ENCODE data around the gene CNTD1.
"Not testable (repeated sequence)": the region's sequence is repeated elsewhere in the genome, so short reads cannot be mapped to it uniquely, and the experiment has no call there.

CNTD1 gene, protein sequence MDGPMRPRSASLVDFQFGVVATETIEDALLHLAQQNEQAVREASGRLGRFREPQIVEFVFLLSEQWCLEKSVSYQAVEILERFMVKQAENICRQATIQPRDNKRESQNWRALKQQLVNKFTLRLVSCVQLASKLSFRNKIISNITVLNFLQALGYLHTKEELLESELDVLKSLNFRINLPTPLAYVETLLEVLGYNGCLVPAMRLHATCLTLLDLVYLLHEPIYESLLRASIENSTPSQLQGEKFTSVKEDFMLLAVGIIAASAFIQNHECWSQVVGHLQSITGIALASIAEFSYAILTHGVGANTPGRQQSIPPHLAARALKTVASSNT

DNA sequence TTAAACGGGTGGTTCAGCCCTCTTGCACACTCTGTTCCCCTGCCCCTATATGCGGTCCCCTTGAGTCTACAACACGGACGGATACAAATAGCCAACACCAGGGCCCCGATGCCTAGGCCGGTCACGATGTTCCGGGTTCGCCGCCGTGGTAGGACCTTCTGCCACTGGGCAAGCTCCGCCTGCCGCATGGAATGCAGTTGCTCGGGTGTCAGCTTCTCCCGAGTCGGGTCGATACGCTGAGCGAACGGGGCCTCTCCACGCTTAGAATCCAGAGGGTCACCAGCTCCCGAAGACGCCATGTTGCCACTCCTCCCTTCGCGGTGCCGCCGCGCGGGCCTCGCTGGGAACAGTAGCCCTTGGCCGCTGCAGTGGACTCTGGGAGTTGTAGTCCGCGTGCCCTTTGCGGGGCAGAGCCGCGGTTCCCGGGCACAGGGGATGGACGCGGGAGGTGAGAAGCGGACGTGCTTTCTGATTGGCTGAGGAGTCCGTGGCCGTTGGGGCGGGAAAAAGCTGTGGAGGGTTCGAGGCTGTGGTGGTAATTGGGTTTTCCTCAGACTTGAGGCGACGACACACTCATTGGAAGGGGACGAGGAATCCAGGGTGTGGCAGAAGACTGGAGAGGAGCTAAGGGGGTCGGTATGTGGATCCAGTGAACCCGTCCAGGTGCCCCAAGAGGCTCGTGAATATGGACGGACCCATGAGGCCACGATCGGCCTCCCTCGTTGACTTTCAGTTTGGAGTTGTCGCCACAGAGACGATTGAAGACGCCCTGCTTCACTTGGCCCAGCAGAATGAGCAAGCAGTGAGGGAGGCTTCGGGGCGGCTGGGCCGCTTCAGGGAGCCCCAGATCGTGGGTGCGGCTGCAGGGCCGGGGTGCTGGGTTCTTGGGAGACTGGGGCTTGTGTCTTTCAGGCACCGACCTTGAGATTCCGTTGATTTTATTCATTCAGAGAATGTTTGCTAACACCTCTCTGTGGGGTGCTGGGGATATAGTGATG, at the start of gene CNTD1, which contains the start of gene COA3:
Gene CNTD1 (plus strand): TSS at position 479 of the 998 bp plus-strand sequence. CDS start 207 bp downstream, at position 686.
Gene COA3 (minus strand): TSS at position 322 of the 998 bp plus-strand sequence. CDS start 23 bp downstream, at position 299.
- no peak for FAIRE-seq

DNA sequence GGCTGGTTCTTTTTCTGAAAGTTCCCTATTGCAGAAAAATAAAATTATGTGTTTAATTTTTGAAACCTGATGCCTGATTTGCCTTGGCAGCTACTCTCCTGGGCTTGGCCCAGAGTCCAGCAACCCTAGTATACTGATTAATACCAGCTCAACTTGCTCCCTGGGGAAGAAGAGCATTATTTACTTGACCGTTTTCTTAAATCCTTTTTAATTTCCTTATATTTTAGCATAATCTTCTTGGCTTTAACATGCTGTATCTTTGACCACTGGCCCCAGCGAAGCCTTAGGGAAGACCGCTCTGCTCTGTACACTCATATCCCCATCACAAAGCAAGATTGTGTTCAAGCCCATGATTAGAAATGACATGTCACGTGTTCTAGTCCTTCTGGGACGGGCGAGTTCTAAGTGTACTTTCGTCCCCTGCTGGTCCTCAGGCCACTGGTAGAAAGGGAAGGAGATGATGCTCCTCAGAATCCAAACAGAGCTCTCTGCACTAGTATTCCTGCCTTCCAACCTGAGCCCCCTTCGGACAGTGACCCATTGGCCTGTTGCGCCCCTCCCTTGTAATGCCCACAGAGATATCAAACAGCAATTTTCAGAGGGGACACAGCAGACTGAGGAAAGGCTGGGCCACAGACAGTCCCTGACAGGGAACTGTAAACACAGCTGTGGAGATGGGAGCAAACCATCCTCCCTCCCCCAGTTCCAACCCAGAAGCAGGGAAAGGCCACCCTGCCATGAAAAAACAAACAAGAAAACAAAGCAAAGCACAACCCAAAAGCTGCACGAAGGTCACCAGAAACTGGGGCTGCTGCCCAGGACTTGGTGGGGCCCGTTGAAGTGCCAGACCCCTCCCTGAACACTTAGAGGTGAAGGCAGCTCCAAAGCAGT, 49.5 kb upstream of the CNTD1 start:
- no peak for FAIRE-seq

DNA sequence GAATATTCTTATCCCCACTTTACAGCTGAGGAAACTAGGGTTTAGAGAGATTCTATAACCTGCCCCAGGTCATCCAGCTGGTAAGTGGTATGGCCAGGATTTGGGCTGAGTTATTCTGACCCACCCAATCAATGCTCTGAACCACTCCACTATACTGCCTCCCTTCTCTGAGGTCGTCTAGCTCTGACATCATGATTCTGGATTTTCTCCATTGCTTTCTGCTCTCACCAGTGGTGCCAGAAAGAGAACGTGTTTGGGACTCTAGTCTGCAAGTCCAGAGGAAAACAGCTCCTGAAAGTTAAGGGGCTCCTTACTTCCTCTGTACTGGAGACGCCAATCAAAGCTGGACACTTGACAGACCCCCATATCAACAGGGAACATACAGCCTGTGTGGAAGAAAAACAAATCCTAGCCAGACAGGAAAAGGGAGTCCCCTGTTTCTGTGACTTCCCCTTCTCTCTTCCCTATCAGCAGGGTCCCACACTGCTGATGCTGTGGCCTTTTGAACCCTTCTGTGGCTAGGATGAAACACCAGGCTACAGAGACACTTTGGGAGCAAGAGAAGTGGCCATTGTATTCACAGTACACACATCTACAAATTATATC, 47.8 kb upstream of the CNTD1 start:
- no peak for FAIRE-seq

DNA sequence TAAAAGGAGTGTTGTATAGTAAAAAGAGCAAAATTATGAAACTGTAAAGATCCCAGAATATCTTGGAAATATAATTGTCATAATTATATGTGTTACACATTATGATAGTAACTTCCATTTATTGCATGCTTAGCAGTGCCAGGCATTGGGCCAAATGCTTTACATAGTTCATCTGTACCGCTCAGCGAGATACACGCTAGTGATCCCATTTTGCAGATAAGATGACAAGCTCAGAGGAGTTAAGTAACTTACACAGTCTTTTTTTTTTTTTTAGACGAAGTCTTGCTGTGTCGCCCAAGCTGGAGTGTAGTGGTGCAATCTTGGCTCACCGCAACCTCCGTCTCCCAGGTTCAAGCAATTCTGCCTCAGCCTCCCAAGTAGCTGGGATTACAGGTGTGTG, 47.0 kb upstream of the CNTD1 start:
- FAIRE-seq, result no peak

DNA sequence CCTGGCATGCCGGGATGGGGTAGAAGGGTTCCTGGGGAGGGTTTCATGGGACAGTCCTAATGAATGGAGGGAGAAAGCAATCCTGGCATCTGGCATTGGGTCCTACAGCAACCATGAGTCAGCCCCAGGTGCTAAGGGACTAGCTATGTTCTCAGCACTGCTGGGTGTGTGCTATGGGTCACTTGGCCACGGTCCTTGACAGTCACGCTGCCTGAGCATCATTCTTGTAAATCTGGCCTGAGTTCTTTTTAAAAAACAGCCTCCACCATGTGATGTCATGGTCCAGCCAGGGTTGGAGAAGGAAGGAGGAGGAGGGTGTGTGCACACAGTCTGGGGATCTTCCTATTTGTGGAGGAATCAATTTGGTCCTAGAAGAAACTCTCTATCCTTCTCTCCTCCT, 43.9 kb upstream of the CNTD1 start:
- FAIRE-seq, result no peak

DNA sequence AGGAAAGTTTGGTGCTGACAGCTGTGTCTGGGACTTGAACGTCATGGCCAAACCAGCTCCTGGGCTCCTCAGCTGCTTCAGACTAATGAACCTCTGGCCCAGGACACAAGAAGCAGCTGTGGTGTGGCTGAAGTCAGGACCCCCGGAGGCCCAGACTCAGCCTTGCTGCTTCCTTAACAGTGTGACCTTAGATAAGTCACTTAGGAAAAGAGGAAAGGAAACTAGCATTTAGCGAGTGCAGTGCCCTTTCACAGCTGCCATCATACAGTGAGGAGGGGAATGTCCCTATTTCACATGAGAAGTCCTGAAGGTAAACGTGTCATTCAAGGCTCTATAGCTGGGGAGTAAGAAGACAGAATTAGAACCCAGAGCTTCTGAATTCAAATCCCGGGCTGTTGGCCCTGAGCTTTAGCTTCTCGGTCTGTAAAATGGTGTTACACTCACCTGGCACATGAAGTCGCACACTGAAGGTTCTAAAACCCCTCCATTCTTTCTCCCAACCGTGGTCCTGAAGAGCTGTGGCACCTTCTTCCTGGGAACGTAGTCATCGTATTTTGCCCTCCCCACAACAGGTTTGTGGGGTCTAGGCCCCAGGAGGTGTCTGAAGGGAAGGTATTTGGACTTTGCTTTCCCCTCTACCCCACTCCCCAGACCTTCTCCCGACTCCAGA, 38.5 kb upstream of the CNTD1 start:
- FAIRE-seq, result no peak

DNA sequence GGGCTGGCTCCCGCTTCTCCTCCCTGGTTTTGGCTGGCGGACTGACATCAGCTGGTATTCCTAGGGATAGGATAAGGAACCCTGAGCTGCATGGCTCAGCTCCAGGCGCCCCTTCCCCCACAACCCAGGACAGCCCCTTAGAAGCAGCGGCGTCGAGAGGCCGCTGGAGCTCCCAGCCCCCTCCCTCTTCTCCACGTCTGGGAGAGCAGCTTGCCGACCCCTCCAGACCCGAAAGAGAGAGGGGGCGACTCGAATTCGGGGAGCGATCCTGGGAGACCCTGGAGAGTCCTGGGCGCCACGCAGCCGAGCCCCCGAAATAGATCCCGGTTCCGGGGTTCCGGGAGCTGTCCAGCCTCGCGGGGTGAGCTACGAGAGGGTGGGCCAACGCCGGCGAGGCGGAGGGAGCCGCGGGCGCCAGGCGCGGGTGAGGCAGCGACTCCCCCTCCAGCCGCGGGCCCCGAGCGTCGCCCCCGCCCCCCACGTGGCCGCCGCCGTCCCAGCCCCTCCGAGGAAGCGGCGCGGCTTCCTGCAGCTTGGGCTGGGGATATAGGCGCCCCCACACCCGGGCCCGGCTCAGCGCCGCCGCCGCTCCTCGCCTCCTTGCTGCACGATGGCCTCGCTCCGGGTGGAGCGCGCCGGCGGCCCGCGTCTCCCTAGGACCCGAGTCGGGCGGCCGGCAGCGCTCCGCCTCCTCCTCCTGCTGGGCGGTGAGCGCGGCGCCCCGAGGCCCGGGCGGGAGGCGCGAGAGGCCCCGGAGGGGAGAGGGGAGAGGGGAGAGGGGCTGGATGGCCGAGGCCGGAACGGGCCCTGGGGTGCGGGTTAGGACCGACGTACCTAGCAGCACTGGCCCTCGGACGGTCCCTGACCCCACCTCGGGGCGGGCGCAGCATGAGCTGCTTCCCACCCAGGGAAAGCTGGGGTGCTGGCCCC, 37.7 kb upstream of the CNTD1 start, which contains the start of gene RAMP2:
Gene RAMP2 (plus strand): TSS at position 576 of the 930 bp plus-strand sequence. CDS start 35 bp downstream, at position 611.
- FAIRE-seq, result no peak

DNA sequence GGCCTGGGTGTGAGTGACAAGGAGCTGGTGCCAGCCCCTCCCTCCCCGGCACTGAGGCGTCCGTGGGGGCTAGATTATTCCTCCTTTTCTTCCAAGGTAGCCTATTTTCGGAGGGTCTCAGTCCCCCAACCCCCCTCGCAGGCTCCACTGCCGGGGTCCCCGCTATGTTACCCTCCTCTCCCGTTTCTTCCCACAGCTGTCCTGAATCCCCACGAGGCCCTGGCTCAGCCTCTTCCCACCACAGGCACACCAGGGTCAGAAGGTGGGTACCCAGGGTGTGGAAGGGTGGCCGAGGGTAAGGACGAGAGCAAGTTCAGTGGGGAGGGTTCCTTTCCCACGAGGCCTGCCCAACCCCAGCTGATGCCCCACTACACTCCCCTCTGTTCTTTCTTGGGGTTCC, 37.0 kb upstream of the CNTD1 start:
- FAIRE-seq, result no peak

DNA sequence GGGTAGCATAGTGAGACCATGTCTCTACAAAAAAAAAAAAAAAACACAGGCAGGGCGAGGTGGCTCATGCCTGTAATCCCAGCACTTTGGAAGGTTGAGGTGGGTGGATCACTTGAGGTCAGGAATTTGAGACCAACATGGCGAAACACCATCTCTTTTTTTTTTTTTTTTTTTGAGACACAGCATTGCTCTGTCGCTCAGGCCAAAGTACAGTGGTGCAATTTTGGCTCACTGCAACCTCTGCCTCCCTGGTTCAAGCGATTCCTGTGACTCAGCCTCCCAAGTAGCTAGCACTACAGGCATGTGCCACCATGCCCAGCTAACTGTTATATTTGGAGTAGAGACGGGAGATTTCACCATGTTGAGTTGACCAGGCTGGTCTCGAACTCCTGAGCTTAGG, 32.5 kb upstream of the CNTD1 start:
- no peak for FAIRE-seq

DNA sequence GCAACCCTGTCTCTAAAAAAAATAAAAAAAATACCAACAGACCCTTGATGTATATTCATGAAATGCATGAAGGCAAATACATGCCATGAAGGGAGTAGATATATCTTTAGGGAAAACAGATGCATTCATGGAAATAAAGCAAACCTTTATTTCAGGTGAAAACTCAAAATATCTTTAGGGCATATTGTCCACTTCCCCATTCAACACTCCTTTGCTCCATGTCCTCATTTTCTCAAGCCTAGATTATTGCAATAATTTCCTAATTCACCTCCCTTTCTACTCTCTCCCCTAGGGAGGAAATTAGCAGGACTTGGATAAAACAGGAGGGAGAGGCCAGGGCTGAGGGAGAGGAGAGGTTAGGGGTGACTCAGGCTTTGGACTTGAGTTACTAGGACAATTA, 31.1 kb upstream of the CNTD1 start:
- FAIRE-seq, result no peak

DNA sequence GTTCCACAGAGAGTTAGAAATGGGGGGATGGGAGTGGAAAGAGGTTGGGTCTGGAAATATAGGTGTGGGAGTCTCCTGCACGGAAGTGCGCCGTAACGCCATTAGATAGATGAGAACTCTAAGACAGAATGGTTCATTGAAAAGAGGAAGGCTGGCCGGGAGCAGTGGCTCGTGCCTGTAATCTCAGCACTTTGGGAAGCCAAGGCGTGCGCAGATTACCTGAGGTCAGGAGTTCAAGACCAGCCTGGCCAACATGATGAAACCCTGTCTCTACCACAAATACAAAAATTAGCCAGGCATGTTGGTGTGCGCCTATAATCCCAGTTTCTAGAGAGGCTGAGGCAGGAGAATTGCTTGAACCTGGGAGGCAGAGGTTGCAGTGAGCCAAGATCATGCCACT, 30.7 kb upstream of the CNTD1 start:
- not testable (repeated sequence) for FAIRE-seq

DNA sequence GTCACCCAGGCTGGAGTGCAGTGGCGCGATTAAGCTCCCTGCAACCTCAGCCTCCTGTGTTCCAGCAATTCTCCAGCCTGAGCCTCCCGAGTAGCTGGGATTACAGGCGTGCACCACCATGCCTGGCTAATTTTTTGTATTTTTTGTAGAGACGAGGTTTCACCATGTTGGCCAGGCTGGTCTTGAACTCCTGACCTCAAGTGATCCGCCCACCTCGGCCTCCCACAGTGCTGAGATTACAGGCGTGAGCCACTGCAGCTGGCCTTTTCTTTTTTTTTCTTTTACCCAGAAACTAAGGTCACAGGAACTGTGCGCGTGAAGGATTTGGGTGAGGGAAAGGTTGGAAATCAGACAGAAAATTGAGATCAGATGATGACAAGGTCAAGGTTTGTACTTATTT, 28.7 kb upstream of the CNTD1 start:
- FAIRE-seq, result not testable (repeated sequence)

DNA sequence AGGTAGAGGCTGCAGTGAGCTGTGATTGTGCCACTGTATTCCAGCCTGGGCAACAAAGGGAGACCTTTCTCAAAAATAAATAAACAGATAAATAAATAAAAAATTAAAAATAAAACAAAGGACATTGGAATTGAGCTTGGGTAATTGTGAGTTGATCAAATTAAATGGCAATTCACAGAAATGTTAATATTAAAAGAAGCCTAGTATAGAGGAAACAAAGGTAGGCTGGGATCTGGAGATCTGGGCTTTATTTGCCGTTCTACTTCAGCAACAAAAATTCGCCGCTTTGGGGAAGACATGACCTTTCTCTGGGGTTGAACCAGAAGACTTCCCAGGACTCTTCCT, 25.7 kb upstream of the CNTD1 start:
- FAIRE-seq, result no peak

DNA sequence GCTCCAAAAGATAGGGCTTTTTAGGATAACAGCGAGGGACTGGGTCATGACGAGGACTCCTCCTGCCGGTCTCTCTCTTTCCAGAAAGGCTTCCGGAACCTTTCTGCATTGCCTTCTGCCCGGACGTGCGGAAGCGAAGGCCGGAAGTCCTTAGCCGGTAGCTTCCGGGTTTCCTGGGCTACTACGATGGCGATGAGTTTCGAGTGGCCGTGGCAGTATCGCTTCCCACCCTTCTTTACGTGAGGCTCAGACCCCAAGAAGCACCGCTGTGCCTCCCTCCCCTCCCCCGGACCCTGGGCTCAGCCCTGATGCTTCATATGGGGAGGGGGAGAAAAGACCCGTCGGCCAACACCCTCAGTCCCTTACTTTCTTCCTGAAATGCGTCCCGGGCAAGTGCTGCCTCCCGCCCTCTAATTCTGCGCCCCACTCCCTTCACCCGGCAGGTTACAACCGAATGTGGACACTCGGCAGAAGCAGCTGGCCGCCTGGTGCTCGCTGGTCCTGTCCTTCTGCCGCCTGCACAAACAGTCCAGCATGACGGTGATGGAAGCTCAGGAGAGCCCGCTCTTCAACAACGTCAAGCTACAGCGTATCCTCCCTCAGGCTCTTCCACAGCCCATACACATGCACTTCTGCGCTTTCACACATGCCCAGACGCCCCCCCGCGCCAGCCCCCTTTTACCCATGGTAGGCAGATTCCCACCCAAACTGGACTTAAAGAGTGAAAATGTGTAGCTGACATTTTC, 25.2 kb upstream of the CNTD1 start, which contains the start of gene VPS25:
Gene VPS25 (plus strand): TSS at position 160 of the 746 bp plus-strand sequence. CDS start 27 bp downstream, at position 187.
- FAIRE-seq, result no peak

DNA sequence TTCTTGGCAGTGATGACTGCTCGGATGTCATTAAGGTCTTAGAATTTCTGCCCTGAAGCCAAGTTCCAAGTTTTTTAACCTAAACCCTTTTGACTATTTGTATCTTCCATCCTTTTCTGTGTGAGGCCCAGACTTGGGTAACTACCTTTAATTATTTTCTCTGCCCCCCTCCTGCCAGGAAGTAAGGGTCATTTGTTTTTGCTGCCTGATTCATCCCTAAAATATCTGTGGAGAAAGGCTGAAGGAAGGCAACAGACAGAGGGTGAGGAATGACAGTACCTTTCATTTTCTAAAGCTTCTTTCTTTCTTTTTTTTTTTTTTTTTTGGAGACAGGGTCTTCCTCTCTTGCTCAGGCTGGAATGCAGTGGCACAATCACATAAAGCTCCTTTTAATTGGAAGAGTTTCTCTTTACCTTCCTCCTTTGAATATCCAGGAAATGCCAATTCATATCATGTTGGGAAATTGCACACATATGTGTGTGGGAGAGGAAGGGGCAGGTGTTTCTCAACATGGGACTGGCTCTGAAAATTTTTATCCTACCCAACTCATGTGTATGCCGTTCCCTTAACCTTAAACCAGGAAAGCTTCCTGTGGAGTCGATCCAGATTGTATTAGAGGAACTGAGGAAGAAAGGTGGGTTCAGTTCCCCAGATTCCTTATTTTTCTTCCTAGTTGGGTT, 24.5 kb upstream of the CNTD1 start:
- FAIRE-seq, result no peak

DNA sequence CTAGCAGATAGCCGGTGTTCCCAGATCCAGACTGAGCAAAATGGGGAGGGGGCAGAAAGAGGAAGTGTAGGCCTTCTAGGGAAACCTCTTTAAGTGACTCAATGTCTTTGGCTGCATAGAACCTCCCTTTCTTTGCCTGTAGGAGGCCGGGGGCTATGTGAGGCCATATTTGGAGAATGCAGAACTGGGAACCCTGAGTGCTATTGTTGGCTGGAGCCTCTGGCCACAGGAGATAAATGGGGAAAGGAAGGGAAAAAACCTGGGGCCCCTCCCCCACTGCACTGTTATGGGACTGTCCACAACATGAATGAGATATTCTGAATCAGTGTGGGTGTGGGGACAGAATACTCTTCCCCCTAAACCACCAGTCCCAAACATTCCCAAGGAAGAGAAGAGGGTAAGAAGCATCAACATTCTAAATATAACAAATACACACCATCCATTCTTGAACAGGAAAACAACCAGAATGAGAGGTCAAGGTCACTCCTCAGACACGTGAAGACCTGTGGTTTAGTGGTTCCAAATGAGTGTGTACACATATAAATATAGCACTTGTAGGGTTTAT, 23.0 kb upstream of the CNTD1 start:
- FAIRE-seq, result no peak

DNA sequence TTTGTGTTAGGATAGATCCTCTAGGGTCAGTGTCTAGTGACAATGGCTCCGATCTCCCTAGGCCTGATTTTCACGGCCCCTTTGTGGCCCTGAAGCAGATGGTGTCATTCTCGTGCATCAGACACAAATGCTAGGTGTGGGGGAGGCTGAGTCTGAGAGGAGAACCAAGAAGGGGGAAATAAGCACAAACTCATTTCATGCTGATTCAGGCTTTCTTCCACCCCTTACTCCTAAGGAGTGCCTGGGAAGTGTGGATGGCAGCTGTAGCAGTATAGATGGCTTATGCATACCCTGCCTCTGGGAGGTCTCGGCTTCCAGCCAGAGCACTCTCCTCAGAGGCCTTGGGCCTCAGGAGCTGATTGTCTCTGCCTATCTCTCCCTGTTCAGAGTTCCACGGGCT, 20.1 kb upstream of the CNTD1 start:
- no peak for FAIRE-seq

DNA sequence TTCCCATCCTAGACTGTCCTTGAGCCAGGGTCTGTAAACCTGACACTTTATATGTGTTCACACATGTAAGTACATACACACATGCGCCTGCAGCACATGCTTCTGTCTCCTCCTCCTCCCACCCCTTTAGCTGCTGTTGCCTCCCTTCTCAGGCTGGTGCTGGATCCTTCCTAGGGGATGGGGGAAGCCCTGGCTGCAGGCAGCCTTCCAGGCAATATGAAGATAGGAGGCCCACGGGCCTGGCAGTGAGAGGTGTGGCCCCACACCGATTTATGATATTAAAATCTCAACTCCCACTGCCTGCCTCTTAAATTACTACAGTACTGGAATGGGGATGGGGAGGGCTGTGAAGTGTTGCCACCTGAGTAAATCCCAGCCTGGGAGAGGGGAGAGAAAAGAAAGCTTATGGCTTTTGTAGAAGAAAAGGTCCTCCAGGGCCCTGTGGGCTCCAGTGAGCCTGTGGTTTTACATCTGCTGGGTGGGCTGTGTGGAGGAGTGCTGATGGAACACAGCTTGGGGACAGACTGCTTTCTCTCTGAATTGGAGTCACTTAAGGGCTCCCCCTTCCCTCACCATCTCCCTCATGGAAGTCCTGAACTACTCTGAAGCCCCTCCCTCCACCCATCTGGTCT, 19.2 kb upstream of the CNTD1 start:
- FAIRE-seq, result no peak

Data from TTC549 (cell line).